Prostate gland (tissue), 2 donors: ENCODE measurements around the gene UBAC2.

ENCODE experiments used
- CTCF ChIP-seq, 4 experiments: fragments of 200-600 bp in 2 of 4; fragments of 450-650 bp in 2 of 4; sonication (generic) in 2 of 4; IDR thresholded peaks; 1 replicate in 3 of 4; 2 replicates in 1 of 4; pipeline ENCODE4 v1.5.1; 2016 to 2019; ENCODE audit warnings: antibody characterized with exemption in 4 of 4, mild to moderate bottlenecking in 2 of 4, moderate library complexity in 2 of 4
- POLR2A ChIP-seq: fragments of 450-650 bp; IDR thresholded peaks from one replicate; pipeline ENCODE4 v1.6.1; 2016; ENCODE audit warnings: antibody characterized with exemption, mild to moderate bottlenecking

GRCh38 chr13:99250982-99251825, 50.5 kb downstream of the UBAC2 start:
- TF ChIP-seq CTCF (IDR thresholded peaks at IDR 0.05) = no peak
- no peak for TF ChIP-seq POLR2A
